HG03457 (cell line): ENCODE data around the gene EGR4.

Experiments
- ATAC-seq: cut with Tn5 transposase; IDR thresholded peaks from one replicate; pipeline ENCODE4 v1.9.1; 2021; ENCODE audit warnings: moderate number of reproducible peaks; ENCODE audit not compliant: unreplicated experiment

The EGR4 gene

GRCh38 chr2:73290049-73290839 is 3.1 kb downstream of the EGR4 start:
- ATAC-seq = no peak

GRCh38 chr2:73289304-73289703 is 4.0 kb downstream of the EGR4 start:
- no peak for ATAC-seq

- ATAC-seq = no peak
Observed at GRCh38 chr2:73286134-73286655, 7.2 kb downstream of the EGR4 start.

GRCh38 chr2:73285159-73285739 is 8.1 kb downstream of the EGR4 start:
- ATAC-seq = peak; percentile 47

GRCh38 chr2:73284296-73285158 is 8.8 kb downstream of the EGR4 start, which contains the start of gene FBXO41:
Gene FBXO41 (minus strand): TSS chr2:73284478. CDS start chr2:73269630, 14,848 bp downstream.
- peak; percentile 56 for ATAC-seq

GRCh38 chr2:73283545-73284295 is 9.6 kb downstream of the EGR4 start:
- peak; percentile 11 for ATAC-seq

- no peak for ATAC-seq
Observed at GRCh38 chr2:73282924-73283544, 10.3 kb downstream of the EGR4 start.

GRCh38 chr2:73281244-73281643 is 12.1 kb downstream of the EGR4 start:
- no peak for ATAC-seq

GRCh38 chr2:73279852-73280251 is 13.5 kb downstream of the EGR4 start:
- ATAC-seq = no peak

- ATAC-seq = no peak
Observed at GRCh38 chr2:73272270-73272669, 21.1 kb downstream of the EGR4 start.

GRCh38 chr2:73269686-73270465 is 23.5 kb downstream of the EGR4 start:
- no peak for ATAC-seq

- ATAC-seq = peak; percentile 78
Observed at GRCh38 chr2:73268830-73269685, 24.3 kb downstream of the EGR4 start.

- ATAC-seq = no peak
Observed at GRCh38 chr2:73268366-73268829, 24.9 kb downstream of the EGR4 start.

GRCh38 chr2:73267008-73267407 is 26.3 kb downstream of the EGR4 start:
- ATAC-seq = no peak

- ATAC-seq = no peak
Observed at GRCh38 chr2:73266061-73266901, 27.1 kb downstream of the EGR4 start.

GRCh38 chr2:73265298-73266060 is 27.9 kb downstream of the EGR4 start:
- ATAC-seq = no peak

- no peak for ATAC-seq
Observed at GRCh38 chr2:73264783-73265182, 28.6 kb downstream of the EGR4 start.
